Endothelial cell of umbilical vein (primary cell): ENCODE measurements around the gene LOXL3. TPM values are rescaled to one million over a fixed set of nuclear protein-coding genes. Genes with fewer than 3 reads are reported as not detected.

ENCODE experiments used
- BruUV-seq: library from RNA; stranded (reverse); fragments of 400-500 nt; replicated peaks from 2 replicates; lab custom pipeline; 2021; lab: Mats Ljungman, UMichigan
- CTCF ChIA-PET: fragments of 300-600, 350-600 bp; sonication (Branson Sonifier 250); formaldehyde crosslinking; loops from one replicate; lab custom pipeline; 2021; ENCODE audit warnings: antibody characterized with exemption, inconsistent platforms; lab: Charles Lee
- POLR2A ChIA-PET: fragments of 300-600, 350-600 bp; sonication (Branson Sonifier 250); formaldehyde crosslinking; loops from one replicate; lab custom pipeline; 2021; ENCODE audit warnings: antibody characterized with exemption, inconsistent platforms; lab: Charles Lee
- DNase-seq: peaks from one replicate; pipeline ENCODE4 v3.0.0-alpha.2; 2011; ENCODE audit warnings: low read depth, low spot score
- FAIRE-seq: peaks from 2 replicates; lab custom pipeline; 2011; peaks lifted over from hg19 to GRCh38; lab: Jason Lieb, UNC
- H2AFZ ChIP-seq: 2 replicates; pipeline ENCODE4 v1.6.0; 2012; ENCODE audit warnings: low read depth, low read length, control low read depth, inconsistent platforms
- H3K27ac ChIP-seq: 2 replicates; pipeline ENCODE4 v1.5.1; 2011; ENCODE audit warnings: low read depth, mild to moderate bottlenecking, control low read depth, low read length, moderate library complexity; ENCODE audit not compliant: insufficient read depth
- H3K27me3 ChIP-seq, 2 experiments: 2 replicates each; pipeline versions ENCODE4 v1.6.0 to v1.6.1; 2011; ENCODE audit warnings: low read length in 2 of 2, mixed read lengths in 1 of 2; ENCODE audit not compliant: control insufficient read depth in 2 of 2, insufficient read depth in 2 of 2
- H3K36me3 ChIP-seq, 2 experiments: 2 replicates in 1 of 2; 3 replicates in 1 of 2; pipeline ENCODE4 v1.5.1; 2011; ENCODE audit warnings: low read length in 2 of 2, mild to moderate bottlenecking in 1 of 2, moderate library complexity in 1 of 2; ENCODE audit not compliant: control insufficient read depth in 2 of 2, insufficient read depth in 2 of 2; ENCODE audit errors: extremely low read depth in 1 of 2
- H3K4me1 ChIP-seq: 3 replicates; pipeline ENCODE4 v1.5.1; 2011; ENCODE audit warnings: mild to moderate bottlenecking, low read length; ENCODE audit not compliant: control insufficient read depth, insufficient read depth; ENCODE audit errors: extremely low read depth
- H3K4me2 ChIP-seq: 2 replicates; pipeline ENCODE4 v1.6.1; 2011; ENCODE audit warnings: low read length, control low read depth, mixed read lengths; ENCODE audit not compliant: insufficient read depth
- H3K4me3 ChIP-seq, 3 experiments: fragments of 200-600 bp in 1 of 3; sonication (generic), shearing (Covaris generic) in 1 of 3; replicated peaks in 1 of 3; 2 replicates each; pipeline ENCODE4 v1.5.1; 2011 to 2016; ENCODE audit warnings: control low read depth in 3 of 3, low read length in 3 of 3, mild to moderate bottlenecking in 2 of 3, inconsistent platforms in 1 of 3, low read depth in 1 of 3, moderate library complexity in 1 of 3; ENCODE audit not compliant: insufficient read depth in 1 of 3
- H3K79me2 ChIP-seq: 2 replicates; pipeline ENCODE4 v1.6.0; 2012; ENCODE audit warnings: low read length, inconsistent platforms; ENCODE audit not compliant: control insufficient read depth, insufficient read depth
- H3K9ac ChIP-seq: replicated peaks from 2 replicates; pipeline ENCODE3; 2011; ENCODE audit warnings: low read length, control low read depth; ENCODE audit not compliant: insufficient read depth; ENCODE audit errors: extremely low read depth
- H3K9me1 ChIP-seq: replicated peaks from 3 replicates; pipeline ENCODE4 v1.6.0; 2011; ENCODE audit warnings: mild to moderate bottlenecking, low read length; ENCODE audit not compliant: control insufficient read depth, insufficient read depth; ENCODE audit errors: extremely low read depth
- H3K9me3 ChIP-seq: replicated peaks from 2 replicates; pipeline ENCODE4 v1.5.1; 2012; ENCODE audit warnings: low read length, inconsistent platforms; ENCODE audit not compliant: control insufficient read depth, insufficient read depth
- H4K20me1 ChIP-seq: replicated peaks from 2 replicates; pipeline ENCODE3; 2011; ENCODE audit warnings: mild to moderate bottlenecking, low read length; ENCODE audit not compliant: control insufficient read depth, insufficient read depth; ENCODE audit errors: extremely low read depth
- CTCF ChIP-seq, 2 donors: IDR thresholded peaks; 1 replicate in 1 of 2; 2 replicates in 1 of 2; pipeline ENCODE4 v1.5.1; 2011; ENCODE audit warnings: low read length in 2 of 2, mild to moderate bottlenecking in 2 of 2, moderate library complexity in 2 of 2, control low read depth in 1 of 2, inconsistent platforms in 1 of 2, low read depth in 1 of 2; ENCODE audit not compliant: insufficient read depth in 1 of 2; ENCODE audit errors: extremely low read depth in 1 of 2
- EZH2 ChIP-seq: IDR thresholded peaks from 2 replicates; pipeline ENCODE4 v1.6.1; 2012; ENCODE audit warnings: borderline replicate concordance, low read depth, mild to moderate bottlenecking, moderate library complexity, low read length, inconsistent platforms; ENCODE audit not compliant: severe bottlenecking
- FOS ChIP-seq: IDR thresholded peaks from 2 replicates; pipeline ENCODE4 v1.6.1; 2011; ENCODE audit warnings: mild to moderate bottlenecking, low read length, moderate library complexity, borderline replicate concordance; ENCODE audit not compliant: insufficient read depth
- JUN ChIP-seq: IDR thresholded peaks from 2 replicates; pipeline ENCODE4 v1.6.1; 2011; ENCODE audit warnings: borderline replicate concordance, low read depth; ENCODE audit not compliant: insufficient read length, insufficient read depth
- MAX ChIP-seq: IDR thresholded peaks from 2 replicates; pipeline ENCODE4 v1.6.1; 2011; ENCODE audit not compliant: insufficient read depth, insufficient read length
- MYC ChIP-seq: IDR thresholded peaks from one replicate; pipeline ENCODE4 v1.6.1; 2011; ENCODE audit warnings: mild to moderate bottlenecking, low read depth, low read length
- POLR2A ChIP-seq: IDR thresholded peaks from 2 replicates; pipeline ENCODE4 v1.6.1; 2012; ENCODE audit warnings: low read depth, mild to moderate bottlenecking, control low read depth, low read length
- POLR2AphosphoS5 ChIP-seq: IDR thresholded peaks from 2 replicates; pipeline ENCODE4 v1.6.1; 2012; ENCODE audit warnings: low read depth, mild to moderate bottlenecking, control low read depth, low read length, moderate library complexity; ENCODE audit not compliant: insufficient read depth
- dilution Hi-C: fragments of 300-500 bp; cut with MboI; formaldehyde crosslinking; loops from one replicate; pipeline ENCODE4 v1.15.0; 2019; ENCODE audit warnings: low sequenced_read_pairs; ENCODE audit not compliant: extremely low pct_ligation_motif_present
- intact Hi-C: fragments of 100-400 bp; cut with micrococcal nuclease; formaldehyde crosslinking; loops from one replicate; pipeline ENCODE4 v1.10.0; 2022
- polyA plus RNA-seq, 4 experiments: library from polyadenylated mRNA; depleted of rRNA in 3 of 4; stranded (reverse) in 3 of 4; unstranded in 1 of 4; fragments of >200 nt; gene quantifications; 2 replicates each; pipeline versions ENCODE4 v1.2.1 to v1.2.3, GENCODE V29; 2011 to 2012; ENCODE audit warnings: missing spikeins in 1 of 4
- total RNA-seq: library from RNA; stranded (reverse); gene quantifications from 2 replicates; pipeline ENCODE4 v1.2.3, GENCODE V29; 2021

The LOXL3 gene
- total and polyA plus RNA-seq, 2 donors (not counting 3 experiments of a cell fraction or from before 2014, with no cell fraction given), result 0.95 to 1.3 TPM

GRCh38 chr2:74532222-74532621 is 21.5 kb downstream of the LOXL3 start:
- H3K9me3 ChIP-seq, result no peaks in the 10 kb centered on the region
- H3K27ac ChIP-seq, result no peak overlapping the region
- peak; percentile 75 for FAIRE-seq
- DNase-seq, result peak; percentile 45
- no peaks in the 10 kb centered on the region for H3K9me1 ChIP-seq
- intact Hi-C loops, result loop anchor here (2.0 to 5.0 kb wide), 3 partner anchors 35 to 281 kb away; partner anchors contain the start of gene LBX2
- peaks cover 20% of the 10 kb centered on the region for H3K4me1 ChIP-seq
- H4K20me1 ChIP-seq, result no peaks in the 10 kb centered on the region
- peaks cover 4 to 14% of the 10 kb centered on the region in 2 experiments for H3K36me3 ChIP-seq
- H3K9ac ChIP-seq, result no peak overlapping the region
- BruUV-seq, result no TSS peak
- ChIA-PET POLR2A (no interaction called here), CTCF (interaction anchor here (0.5 to 5.2 kb wide), 26 partner anchors 13 to 708 kb away, joined by 3 to 82 read pairs (median 5); partner anchors contain the start of genes CCDC142, LBX2, MOGS and PCGF1)
- TF ChIP-seq MAX, result no peak
- TF ChIP-seq EZH2, result no peak
- no peak for TF ChIP-seq POLR2AphosphoS5
- no peak for TF ChIP-seq POLR2A
- TF ChIP-seq MYC, result no peak
- no peak for TF ChIP-seq FOS
- peak; percentile 5 to 11 for TF ChIP-seq CTCF (IDR thresholded peaks at IDR 0.05; ENCODE audit: extremely low read depth in 1 of 2, insufficient read depth in 1 of 2, low read depth in 1 of 2, low read length in 2 of 2)
- no peak for TF ChIP-seq JUN
- H3K4me3 ChIP-seq, result no peak overlapping the region
- H3K79me2 ChIP-seq, result peaks cover 19% of the 10 kb centered on the region
- dilution Hi-C loops, result no loop called here
- H3K27me3 ChIP-seq, result no peaks in the 10 kb centered on the region
- H2AFZ ChIP-seq, result no peak overlapping the region
- H3K4me2 ChIP-seq, result no peak overlapping the region
